Activated T-cell treated with anti-CD3 and anti-CD28 coated beads for 24 hours (primary cell): ENCODE results near the gene LRRC56.

Experiments
- DNase-seq: peaks from one replicate; pipeline ENCODE4 v3.0.0-alpha.2; 2020; ENCODE audit warnings: low read depth

LRRC56 gene

GRCh38 chr11:575313-575995 lies 38.1 kb downstream of the LRRC56 start:
- DNase-seq, result no peak

- peak; percentile 90 for DNase-seq
These were observed 38.9 kb downstream of the LRRC56 start, which contains the start of gene PHRF1 for GRCh38 chr11:575996-576768. TSS of gene PHRF1 (plus strand) at chr11:576470. CDS start at chr11:581513, 5,043 bp downstream.

- DNase-seq, result no peak
These were observed 39.7 kb downstream of the LRRC56 start for GRCh38 chr11:576811-577610.

GRCh38 chr11:577611-577894 lies 40.2 kb downstream of the LRRC56 start:
- no peak for DNase-seq

GRCh38 chr11:578276-579035 lies 41.1 kb downstream of the LRRC56 start:
- DNase-seq, result no peak

GRCh38 chr11:579830-580601 lies 42.7 kb downstream of the LRRC56 start:
- DNase-seq, result no peak

- no peak for DNase-seq
These were observed 44.0 kb downstream of the LRRC56 start for GRCh38 chr11:581342-581741.

- DNase-seq, result no peak
These were observed 44.4 kb downstream of the LRRC56 start for GRCh38 chr11:581752-582151.

GRCh38 chr11:584287-584686 lies 47.0 kb downstream of the LRRC56 start:
- no peak for DNase-seq

- no peak for DNase-seq
These were observed 49.3 kb downstream of the LRRC56 start for GRCh38 chr11:586376-587316.

GRCh38 chr11:587546-587945 lies 50.2 kb downstream of the LRRC56 start:
- DNase-seq, result no peak

GRCh38 chr11:587978-588380 lies 50.7 kb downstream of the LRRC56 start:
- DNase-seq, result peak; percentile 55

GRCh38 chr11:589798-590197 lies 52.5 kb downstream of the LRRC56 start:
- no peak for DNase-seq

- no peak for DNase-seq
These were observed 53.7 kb downstream of the LRRC56 start for GRCh38 chr11:590997-591396.

GRCh38 chr11:592501-592900 lies 55.2 kb downstream of the LRRC56 start:
- no peak for DNase-seq

GRCh38 chr11:592918-593317 lies 55.6 kb downstream of the LRRC56 start:
- no peak for DNase-seq

- no peak for DNase-seq
These were observed 56.0 kb downstream of the LRRC56 start for GRCh38 chr11:593347-593746.

GRCh38 chr11:595400-595799 lies 58.1 kb downstream of the LRRC56 start:
- DNase-seq, result no peak

GRCh38 chr11:596374-596773 lies 59.0 kb downstream of the LRRC56 start:
- DNase-seq, result no peak

- no peak for DNase-seq
These were observed 59.9 kb downstream of the LRRC56 start for GRCh38 chr11:597166-597725.
